ENCODE measurements around the gene DGKB.
A peak's percentile ranks its signal among the peaks of the same experiment; 100 is the strongest.

Gene DGKB

GRCh38 chr7:14676896-14677295, 225.7 kb downstream of the DGKB start:
- no peak for DNase-seq

- DNase-seq = no peak
Measured at GRCh38 chr7:14673202-14673601, 229.3 kb downstream of the DGKB start.

GRCh38 chr7:14666913-14667312, 235.6 kb downstream of the DGKB start:
- DNase-seq = no peak

- no peak for DNase-seq
Measured at GRCh38 chr7:14666304-14666703, 236.2 kb downstream of the DGKB start.

- DNase-seq = peak; percentile 89
Measured at GRCh38 chr7:14639801-14640200, 262.8 kb downstream of the DGKB start.

GRCh38 chr7:14639329-14639728, 263.2 kb downstream of the DGKB start:
- peak; percentile 37 for DNase-seq

GRCh38 chr7:14637968-14638367, 264.6 kb downstream of the DGKB start:
- DNase-seq = no peak

GRCh38 chr7:14635955-14636354, 266.6 kb downstream of the DGKB start:
- no peak for DNase-seq

- no peak for DNase-seq
Measured at GRCh38 chr7:14630048-14630447, 272.5 kb downstream of the DGKB start.

GRCh38 chr7:14628516-14628915, 274.0 kb downstream of the DGKB start:
- DNase-seq = no peak

GRCh38 chr7:14626076-14626475, 276.5 kb downstream of the DGKB start:
- no peak for DNase-seq

- DNase-seq = no peak
Measured at GRCh38 chr7:14622559-14622958, 280.0 kb downstream of the DGKB start.

- no peak for DNase-seq
Measured at GRCh38 chr7:14606101-14606500, 296.4 kb downstream of the DGKB start.

- DNase-seq = no peak
Measured at GRCh38 chr7:14604606-14605005, 297.9 kb downstream of the DGKB start.

- no peak for DNase-seq
Measured at GRCh38 chr7:14602851-14603250, 299.7 kb downstream of the DGKB start.

- no peak for DNase-seq
Measured at GRCh38 chr7:14600766-14601367, 301.7 kb downstream of the DGKB start.

- DNase-seq = no peak
Measured at GRCh38 chr7:14598978-14599377, 303.6 kb downstream of the DGKB start.

GRCh38 chr7:14596421-14596820, 306.1 kb downstream of the DGKB start:
- DNase-seq = no peak

- DNase-seq = no peak
Measured at GRCh38 chr7:14590206-14590605, 312.3 kb downstream of the DGKB start.

- DNase-seq = no peak
Measured at GRCh38 chr7:14585232-14585631, 317.3 kb downstream of the DGKB start.

- DNase-seq = no peak
Measured at GRCh38 chr7:14583518-14583917, 319.0 kb downstream of the DGKB start.

GRCh38 chr7:14582010-14582409, 320.5 kb downstream of the DGKB start:
- DNase-seq = no peak

- no peak for DNase-seq
Measured at GRCh38 chr7:14579971-14580370, 322.6 kb downstream of the DGKB start.

- no peak for DNase-seq
Measured at GRCh38 chr7:14576578-14576977, 326.0 kb downstream of the DGKB start.

GRCh38 chr7:14570750-14571607, 331.6 kb downstream of the DGKB start:
- no peak for DNase-seq

Measured in DMS153 (cell line).